ENCODE data around the gene ABT1.

- TF ChIP-seq CTCF (IDR thresholded peaks at IDR 0.05), result no peak
- TF ChIP-seq EZH2 (IDR thresholded peaks at IDR 0.05; ENCODE audit: borderline replicate concordance, insufficient read depth, low read depth, low read length, poor library complexity, severe bottlenecking), result no peak
Measured at GRCh38 chr6:26604026-26604425, 7.3 kb downstream of the ABT1 start.

Measured in B cell (primary cell).